ENCODE results near the gene ATP2A1. TPM values are rescaled to one million over a fixed set of nuclear protein-coding genes. Genes with fewer than 3 reads are reported as not detected.
A peak's percentile ranks its signal among the peaks of the same experiment; 100 is the strongest.

The ATP2A1 gene
- total and polyA plus RNA-seq, 2 of the 13 experiments (the other 11 are each of a cell fraction or from before 2014, with no cell fraction given) = 3.2 to 12.5 TPM

DNA sequence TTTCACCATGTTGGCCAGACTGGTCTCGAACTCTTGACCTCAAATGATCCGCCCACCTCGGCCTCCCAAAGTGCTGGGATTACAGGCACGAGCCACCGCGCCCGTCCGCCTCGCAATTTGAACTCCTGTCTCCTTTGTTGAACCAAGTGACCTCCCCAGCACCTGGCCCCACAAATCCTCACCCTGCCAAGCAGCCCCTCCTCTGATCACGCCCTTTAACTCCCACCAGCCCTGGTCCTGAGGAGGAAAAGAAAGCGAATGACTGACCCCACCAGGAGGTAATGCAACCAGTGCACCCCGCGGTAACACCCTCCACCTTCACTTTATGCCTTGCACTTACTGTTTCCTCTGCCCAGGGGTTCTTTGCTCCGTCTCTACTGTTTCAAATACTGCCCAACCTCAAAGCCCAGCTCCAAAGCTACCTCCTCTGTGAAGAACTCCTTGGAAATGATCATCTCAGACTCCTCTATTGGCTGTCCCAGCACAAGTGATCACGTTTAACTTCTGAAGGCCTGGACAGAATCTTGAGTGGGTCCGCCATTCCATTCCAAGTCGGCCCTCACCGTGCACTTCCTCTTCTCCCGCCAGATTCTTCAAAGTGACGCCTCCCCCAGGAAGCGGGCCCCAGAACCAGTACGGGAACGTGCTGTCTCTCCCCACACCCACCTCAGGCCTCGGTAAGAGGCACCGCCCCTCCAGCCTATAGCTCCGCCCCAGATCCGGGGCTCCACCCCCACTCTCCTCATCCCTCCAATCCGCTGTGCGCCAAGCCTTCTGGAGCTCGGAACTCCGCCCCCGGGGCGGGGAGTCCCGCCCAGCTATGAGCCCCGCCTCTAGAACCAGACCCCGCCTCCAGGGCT, 57.9 kb downstream of the ATP2A1 start (continued):
- TF ChIP-seq, protein P1, sequence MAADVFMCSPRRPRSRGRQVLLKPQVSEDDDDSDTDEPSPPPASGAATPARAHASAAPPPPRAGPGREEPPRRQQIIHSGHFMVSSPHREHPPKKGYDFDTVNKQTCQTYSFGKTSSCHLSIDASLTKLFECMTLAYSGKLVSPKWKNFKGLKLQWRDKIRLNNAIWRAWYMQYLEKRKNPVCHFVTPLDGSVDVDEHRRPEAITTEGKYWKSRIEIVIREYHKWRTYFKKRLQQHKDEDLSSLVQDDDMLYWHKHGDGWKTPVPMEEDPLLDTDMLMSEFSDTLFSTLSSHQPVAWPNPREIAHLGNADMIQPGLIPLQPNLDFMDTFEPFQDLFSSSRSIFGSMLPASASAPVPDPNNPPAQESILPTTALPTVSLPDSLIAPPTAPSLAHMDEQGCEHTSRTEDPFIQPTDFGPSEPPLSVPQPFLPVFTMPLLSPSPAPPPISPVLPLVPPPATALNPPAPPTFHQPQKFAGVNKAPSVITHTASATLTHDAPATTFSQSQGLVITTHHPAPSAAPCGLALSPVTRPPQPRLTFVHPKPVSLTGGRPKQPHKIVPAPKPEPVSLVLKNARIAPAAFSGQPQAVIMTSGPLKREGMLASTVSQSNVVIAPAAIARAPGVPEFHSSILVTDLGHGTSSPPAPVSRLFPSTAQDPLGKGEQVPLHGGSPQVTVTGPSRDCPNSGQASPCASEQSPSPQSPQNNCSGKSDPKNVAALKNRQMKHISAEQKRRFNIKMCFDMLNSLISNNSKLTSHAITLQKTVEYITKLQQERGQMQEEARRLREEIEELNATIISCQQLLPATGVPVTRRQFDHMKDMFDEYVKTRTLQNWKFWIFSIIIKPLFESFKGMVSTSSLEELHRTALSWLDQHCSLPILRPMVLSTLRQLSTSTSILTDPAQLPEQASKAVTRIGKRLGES (CRISPR knock-in tag; IDR thresholded peaks at IDR 0.05; ENCODE audit: borderline replicate concordance) = no peak
- TF ChIP-seq, protein P2, sequence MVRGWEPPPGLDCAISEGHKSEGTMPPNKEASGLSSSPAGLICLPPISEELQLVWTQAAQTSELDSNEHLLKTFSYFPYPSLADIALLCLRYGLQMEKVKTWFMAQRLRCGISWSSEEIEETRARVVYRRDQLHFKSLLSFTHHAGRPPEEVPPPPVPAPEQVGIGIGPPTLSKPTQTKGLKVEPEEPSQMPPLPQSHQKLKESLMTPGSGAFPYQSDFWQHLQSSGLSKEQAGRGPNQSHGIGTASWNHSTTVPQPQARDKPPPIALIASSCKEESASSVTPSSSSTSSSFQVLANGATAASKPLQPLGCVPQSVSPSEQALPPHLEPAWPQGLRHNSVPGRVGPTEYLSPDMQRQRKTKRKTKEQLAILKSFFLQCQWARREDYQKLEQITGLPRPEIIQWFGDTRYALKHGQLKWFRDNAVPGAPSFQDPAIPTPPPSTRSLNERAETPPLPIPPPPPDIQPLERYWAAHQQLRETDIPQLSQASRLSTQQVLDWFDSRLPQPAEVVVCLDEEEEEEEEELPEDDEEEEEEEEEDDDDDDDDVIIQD (CRISPR knock-in tag; IDR thresholded peaks at IDR 0.05; ENCODE audit: low read depth) = peak; percentile 77; the same call in 1 of the 2 replicates
- TF ChIP-seq, protein P3, sequence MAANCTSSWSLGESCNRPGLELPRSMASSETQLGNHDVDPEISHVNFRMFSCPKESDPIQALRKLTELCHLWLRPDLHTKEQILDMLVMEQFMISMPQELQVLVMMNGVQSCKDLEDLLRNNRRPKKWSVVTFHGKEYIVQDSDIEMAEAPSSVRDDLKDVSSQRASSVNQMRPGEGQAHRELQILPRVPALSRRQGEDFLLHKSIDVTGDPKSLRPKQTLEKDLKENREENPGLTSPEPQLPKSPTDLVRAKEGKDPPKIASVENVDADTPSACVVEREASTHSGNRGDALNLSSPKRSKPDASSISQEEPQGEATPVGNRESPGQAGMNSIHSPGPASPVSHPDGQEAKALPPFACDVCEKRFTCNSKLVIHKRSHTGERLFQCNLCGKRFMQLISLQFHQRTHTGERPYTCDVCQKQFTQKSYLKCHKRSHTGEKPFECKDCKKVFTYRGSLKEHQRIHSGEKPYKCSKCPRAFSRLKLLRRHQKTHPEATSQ (CRISPR knock-in tag; IDR thresholded peaks at IDR 0.05; ENCODE audit: borderline replicate concordance) = no peak
- TF ChIP-seq ZNF331 (CRISPR knock-in tag; IDR thresholded peaks at IDR 0.05) = no peak
- no peak for TF ChIP-seq GTF3A (CRISPR knock-in tag; conservative IDR thresholded peaks at IDR 0.05)
- TF ChIP-seq ZNF670 (CRISPR knock-in tag; IDR thresholded peaks at IDR 0.05; ENCODE audit: borderline replicate concordance) = peak; percentile 63
- no peak for TF ChIP-seq TSC22D2 (CRISPR knock-in tag; IDR thresholded peaks at IDR 0.05; ENCODE audit: borderline replicate concordance)
- TF ChIP-seq ZNF234 (CRISPR knock-in tag; conservative IDR thresholded peaks at IDR 0.05) = no peak
- TF ChIP-seq, protein P4, sequence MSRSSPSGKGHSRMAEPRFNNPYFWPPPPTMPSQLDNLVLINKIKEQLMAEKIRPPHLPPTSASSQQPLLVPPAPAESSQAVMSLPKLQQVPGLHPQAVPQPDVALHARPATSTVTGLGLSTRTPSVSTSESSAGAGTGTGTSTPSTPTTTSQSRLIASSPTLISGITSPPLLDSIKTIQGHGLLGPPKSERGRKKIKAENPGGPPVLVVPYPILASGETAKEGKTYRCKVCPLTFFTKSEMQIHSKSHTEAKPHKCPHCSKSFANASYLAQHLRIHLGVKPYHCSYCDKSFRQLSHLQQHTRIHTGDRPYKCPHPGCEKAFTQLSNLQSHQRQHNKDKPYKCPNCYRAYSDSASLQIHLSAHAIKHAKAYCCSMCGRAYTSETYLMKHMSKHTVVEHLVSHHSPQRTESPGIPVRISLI (CRISPR knock-in tag; IDR thresholded peaks at IDR 0.05; ENCODE audit: borderline replicate concordance) = no peak
- no peak for TF ChIP-seq ZBTB3 (CRISPR knock-in tag; IDR thresholded peaks at IDR 0.05; ENCODE audit: borderline replicate concordance, low read depth)
- TF ChIP-seq RNF2 (conservative IDR thresholded peaks at IDR 0.05; ENCODE audit: low read depth) = no peak
- TF ChIP-seq REXO4 (CRISPR knock-in tag; IDR thresholded peaks at IDR 0.05; ENCODE audit: borderline replicate concordance) = no peak
- TF ChIP-seq, protein P5, sequence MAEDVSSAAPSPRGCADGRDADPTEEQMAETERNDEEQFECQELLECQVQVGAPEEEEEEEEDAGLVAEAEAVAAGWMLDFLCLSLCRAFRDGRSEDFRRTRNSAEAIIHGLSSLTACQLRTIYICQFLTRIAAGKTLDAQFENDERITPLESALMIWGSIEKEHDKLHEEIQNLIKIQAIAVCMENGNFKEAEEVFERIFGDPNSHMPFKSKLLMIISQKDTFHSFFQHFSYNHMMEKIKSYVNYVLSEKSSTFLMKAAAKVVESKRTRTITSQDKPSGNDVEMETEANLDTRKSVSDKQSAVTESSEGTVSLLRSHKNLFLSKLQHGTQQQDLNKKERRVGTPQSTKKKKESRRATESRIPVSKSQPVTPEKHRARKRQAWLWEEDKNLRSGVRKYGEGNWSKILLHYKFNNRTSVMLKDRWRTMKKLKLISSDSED (CRISPR knock-in tag; IDR thresholded peaks at IDR 0.05) = no peak
- no peak for TF ChIP-seq ZNF773 (CRISPR knock-in tag; IDR thresholded peaks at IDR 0.05; ENCODE audit: borderline replicate concordance)
- no peak for TF ChIP-seq ISX (CRISPR knock-in tag; conservative IDR thresholded peaks at IDR 0.05)
- TF ChIP-seq ZNF737 (CRISPR knock-in tag; IDR thresholded peaks at IDR 0.05; ENCODE audit: borderline replicate concordance) = no peak
- TF ChIP-seq THYN1 (CRISPR knock-in tag; IDR thresholded peaks at IDR 0.05; ENCODE audit: borderline replicate concordance, low read depth) = no peak
- no peak for TF ChIP-seq HOXA5 (CRISPR knock-in tag; IDR thresholded peaks at IDR 0.05)
- no peak for TF ChIP-seq FIP1L1 (IDR thresholded peaks at IDR 0.05; ENCODE audit: borderline replicate concordance, insufficient read depth, low read depth, low read length)
- no peak; the same call in 1 of the 2 replicates for TF ChIP-seq ZNF256 (CRISPR knock-in tag; conservative IDR thresholded peaks at IDR 0.05)

All from HepG2 (cell line).